ENCODE measurements around the gene HDAC4.

HDAC4 gene

GRCh38 chr2:239432174-239432573, 31.4 kb upstream of the HDAC4 start:
- TF ChIP-seq CTCF (conservative IDR thresholded peaks at IDR 0.05; ENCODE audit: low read length), result no peak
- TF ChIP-seq EZH2phosphoT487 (IDR thresholded peaks at IDR 0.05; ENCODE audit: borderline replicate concordance), result no peak
- Histone ChIP-seq H3K4me1 (ENCODE audit: insufficient read depth, low read length, poor library complexity, severe bottlenecking) (no peaks in the 10 kb centered on the region), H3K27me3 (ENCODE audit: insufficient read depth, low read length, poor library complexity, severe bottlenecking) (no peaks in the 10 kb centered on the region), H3K9ac (ENCODE audit: low read depth, low read length, poor library complexity, severe bottlenecking) (no peak overlapping the region), H3K4me3 (ENCODE audit: low read length, poor library complexity, severe bottlenecking) (no peak overlapping the region), H3K36me3 (ENCODE audit: insufficient read depth, low read length) (no peaks in the 10 kb centered on the region), H3K79me2 (ENCODE audit: insufficient read depth, low read length) (no peaks in the 10 kb centered on the region), H3F3A (ENCODE audit: low read depth) (no peaks in the 10 kb centered on the region), H3K9me2 (replicated peaks; ENCODE audit: low read depth, low read length) (no peaks in the 10 kb centered on the region), H3K4me2 (ENCODE audit: low read depth, low read length, poor library complexity, severe bottlenecking) (no peak overlapping the region), H2AFZ (ENCODE audit: low read length) (no peak overlapping the region), H3K9me3 (ENCODE audit: insufficient read depth, low read depth, low read length) (peaks cover 9% of the 10 kb centered on the region; the same call in 1 of the 2 replicates), H4K20me1 (ENCODE audit: insufficient read depth, low read length, poor library complexity, severe bottlenecking) (no peaks in the 10 kb centered on the region)

GRCh38 chr2:239431536-239431935, 30.7 kb upstream of the HDAC4 start:
- Histone ChIP-seq H3K79me2 (ENCODE audit: insufficient read depth, low read length) (no peaks in the 10 kb centered on the region), H3K9ac (ENCODE audit: low read depth, low read length, poor library complexity, severe bottlenecking) (no peak overlapping the region), H4K20me1 (ENCODE audit: insufficient read depth, low read length, poor library complexity, severe bottlenecking) (no peaks in the 10 kb centered on the region), H3K9me3 (ENCODE audit: insufficient read depth, low read depth, low read length) (peaks cover 9% of the 10 kb centered on the region; the same call in 1 of the 2 replicates), H3K9me2 (replicated peaks; ENCODE audit: low read depth, low read length) (no peaks in the 10 kb centered on the region), H3K4me1 (ENCODE audit: insufficient read depth, low read length, poor library complexity, severe bottlenecking) (no peaks in the 10 kb centered on the region), H3K27me3 (ENCODE audit: insufficient read depth, low read length, poor library complexity, severe bottlenecking) (no peaks in the 10 kb centered on the region), H2AFZ (ENCODE audit: low read length) (no peak overlapping the region), H3F3A (ENCODE audit: low read depth) (no peaks in the 10 kb centered on the region), H3K4me3 (ENCODE audit: low read length, poor library complexity, severe bottlenecking) (no peak overlapping the region), H3K4me2 (ENCODE audit: low read depth, low read length, poor library complexity, severe bottlenecking) (no peak overlapping the region), H3K36me3 (ENCODE audit: insufficient read depth, low read length) (no peaks in the 10 kb centered on the region)
- TF ChIP-seq EZH2phosphoT487 (IDR thresholded peaks at IDR 0.05; ENCODE audit: borderline replicate concordance), result no peak
- TF ChIP-seq CTCF (conservative IDR thresholded peaks at IDR 0.05; ENCODE audit: low read length), result no peak

GRCh38 chr2:239429473-239430350, 28.9 kb upstream of the HDAC4 start:
- Histone ChIP-seq H3K27me3 (ENCODE audit: insufficient read depth, low read length, poor library complexity, severe bottlenecking) (no peaks in the 10 kb centered on the region), H3K36me3 (ENCODE audit: insufficient read depth, low read length) (no peaks in the 10 kb centered on the region), H3K9ac (ENCODE audit: low read depth, low read length, poor library complexity, severe bottlenecking) (no peak overlapping the region), H3K4me3 (ENCODE audit: low read length, poor library complexity, severe bottlenecking) (no peak overlapping the region), H2AFZ (ENCODE audit: low read length) (no peak overlapping the region), H3K4me2 (ENCODE audit: low read depth, low read length, poor library complexity, severe bottlenecking) (no peak overlapping the region), H3K79me2 (ENCODE audit: insufficient read depth, low read length) (no peaks in the 10 kb centered on the region), H4K20me1 (ENCODE audit: insufficient read depth, low read length, poor library complexity, severe bottlenecking) (no peaks in the 10 kb centered on the region), H3K9me3 (ENCODE audit: insufficient read depth, low read depth, low read length) (peaks cover 9% of the 10 kb centered on the region; the same call in 1 of the 2 replicates), H3K9me2 (replicated peaks; ENCODE audit: low read depth, low read length) (no peaks in the 10 kb centered on the region), H3K4me1 (ENCODE audit: insufficient read depth, low read length, poor library complexity, severe bottlenecking) (no peaks in the 10 kb centered on the region), H3F3A (ENCODE audit: low read depth) (no peaks in the 10 kb centered on the region)
- TF ChIP-seq CTCF (conservative IDR thresholded peaks at IDR 0.05; ENCODE audit: low read length), result no peak
- TF ChIP-seq EZH2phosphoT487 (IDR thresholded peaks at IDR 0.05; ENCODE audit: borderline replicate concordance), result no peak

Measured in Loucy (cell line).